GM12878 (cell line): ENCODE results near the gene FBXL22. TPM values are rescaled to one million over a fixed set of nuclear protein-coding genes. Genes with fewer than 3 reads are reported as not detected.
A peak's percentile ranks its signal among the peaks of the same experiment; 100 is the strongest.

ENCODE experiments used
- ATF7 ChIP-seq: fragments of 450-650 bp; IDR thresholded peaks from 2 replicates; pipeline ENCODE4 v1.6.1; 2016; ENCODE audit warnings: low read depth, mild to moderate bottlenecking
- BMI1 ChIP-seq: fragments of 450-650 bp; IDR thresholded peaks from 2 replicates; pipeline ENCODE4 v1.6.1; 2016; ENCODE audit warnings: mild to moderate bottlenecking, moderate library complexity, borderline replicate concordance
- CBX5 ChIP-seq: sonication (generic); IDR thresholded peaks from 2 replicates; pipeline ENCODE4 v1.6.1; 2016; ENCODE audit warnings: low read depth, moderate library complexity, mild to moderate bottlenecking, inconsistent platforms
- ESRRA ChIP-seq: IDR thresholded peaks from 2 replicates; pipeline ENCODE4 v1.6.1; 2012; ENCODE audit warnings: mild to moderate bottlenecking, low read length, improper control_type of control experiment
- GABPA ChIP-seq: IDR thresholded peaks from 2 replicates; pipeline ENCODE4 v1.6.1; 2014; ENCODE audit warnings: antibody characterized with exemption, low read depth, mild to moderate bottlenecking, inconsistent platforms
- HCFC1 ChIP-seq: fragments of 150-350 bp; IDR thresholded peaks from 2 replicates; pipeline ENCODE4 v1.6.1; 2014; ENCODE audit warnings: low read length
- JUNB ChIP-seq: IDR thresholded peaks from 2 replicates; pipeline ENCODE4 v1.6.1; 2016; ENCODE audit warnings: antibody characterized with exemption, mild to moderate bottlenecking
- LARP7 ChIP-seq: fragments of 450-650 bp; IDR thresholded peaks from 2 replicates; pipeline ENCODE4 v1.6.1; 2017; ENCODE audit warnings: mild to moderate bottlenecking
- MLLT1 ChIP-seq: fragments of 450-650 bp; IDR thresholded peaks from 2 replicates; pipeline ENCODE4 v1.6.1; 2016; ENCODE audit warnings: mild to moderate bottlenecking
- NFIC ChIP-seq: IDR thresholded peaks from 2 replicates; pipeline ENCODE4 v1.6.1; 2012; ENCODE audit warnings: low read depth, mild to moderate bottlenecking, inconsistent platforms, low read length, moderate library complexity
- RELB ChIP-seq: fragments of 450-650 bp; IDR thresholded peaks from 2 replicates; pipeline ENCODE4 v1.6.1; 2017; ENCODE audit warnings: low read depth, mild to moderate bottlenecking, moderate library complexity
- RUNX3 ChIP-seq: IDR thresholded peaks from 2 replicates; pipeline ENCODE4 v1.6.1; 2012; ENCODE audit warnings: low read length, inconsistent platforms
- SIN3A ChIP-seq: IDR thresholded peaks from 2 replicates; pipeline ENCODE4 v1.6.1; 2012; ENCODE audit warnings: low read depth, low read length, improper control_type of control experiment
- SMAD5 ChIP-seq: IDR thresholded peaks from 2 replicates; pipeline ENCODE4 v1.6.1; 2016; ENCODE audit warnings: antibody characterized with exemption, low read depth
- SREBF2 ChIP-seq: IDR thresholded peaks from 2 replicates; pipeline ENCODE4 v1.6.1; 2012; ENCODE audit warnings: mild to moderate bottlenecking, low read length
- TCF3 ChIP-seq: IDR thresholded peaks from 2 replicates; pipeline ENCODE4 v1.6.1; 2012; ENCODE audit warnings: low read depth, mild to moderate bottlenecking, low read length, borderline replicate concordance; ENCODE audit not compliant: insufficient read depth
- WRNIP1 ChIP-seq: IDR thresholded peaks from 2 replicates; pipeline ENCODE4 v1.6.1; 2011; ENCODE audit warnings: low read depth, low read length, improper control_type of control experiment, borderline replicate concordance
- YBX1 ChIP-seq: fragments of 450-650 bp; IDR thresholded peaks from 2 replicates; pipeline ENCODE4 v1.6.1; 2016; ENCODE audit warnings: antibody characterized with exemption
- ZNF207 ChIP-seq: fragments of 450-650 bp; IDR thresholded peaks from 2 replicates; pipeline ENCODE4 v1.6.1; 2014; ENCODE audit warnings: antibody characterized with exemption, mild to moderate bottlenecking, borderline replicate concordance
- ZNF384 ChIP-seq: IDR thresholded peaks from 2 replicates; pipeline ENCODE4 v1.6.1; 2012; ENCODE audit warnings: low read depth, mild to moderate bottlenecking, low read length, improper control_type of control experiment, borderline replicate concordance
- ZNF592 ChIP-seq: fragments of 450-650 bp; IDR thresholded peaks from 2 replicates; pipeline ENCODE4 v1.6.1; 2017; ENCODE audit warnings: mild to moderate bottlenecking, moderate library complexity
- ZSCAN29 ChIP-seq: fragments of 450-650 bp; IDR thresholded peaks from 2 replicates; pipeline ENCODE4 v1.6.1; 2017; ENCODE audit warnings: mild to moderate bottlenecking, moderate library complexity
- polyA plus RNA-seq, 11 experiments: library from polyadenylated mRNA; depleted of rRNA in 4 of 11; unstranded in 6 of 11; stranded (reverse) in 5 of 11; fragments of >200 nt; fragmentation: Nextera tagmentation in 4 of 11; fragmentation: Illumina TruSeq in 1 of 11; extraction: Ambion mirVana in 4 of 11; extraction: Trizol in 1 of 11; gene quantifications; 1 replicate in 1 of 11; 2 replicates in 10 of 11; pipeline versions ENCODE4 v1.2.1 to v1.2.3, GENCODE V29; 2011 to 2016; ENCODE audit warnings: inconsistent platforms in 2 of 11, missing spikeins in 2 of 11, low read depth in 1 of 11
- total RNA-seq, 4 experiments: library from RNA; depleted of rRNA in 3 of 4; stranded (reverse); fragments of >200 nt in 3 of 4; fragmentation: Illumina TruSeq in 1 of 4; extraction: Trizol in 1 of 4; gene quantifications; 2 replicates each; pipeline versions ENCODE4 v1.2.1 to v1.2.3, GENCODE V29; 2013 to 2021

FBXL22 gene
- total and polyA plus RNA-seq, 10 of the 15 experiments (the other 5 are each of a cell fraction or from before 2014, with no cell fraction given), result 0.05 to 2.6 (median 0.52) TPM

- no peak for TF ChIP-seq ZNF592
- TF ChIP-seq RELB, result no peak
- TF ChIP-seq NFIC, result no peak
- no peak for TF ChIP-seq ESRRA
- TF ChIP-seq HCFC1, result no peak
- TF ChIP-seq ZNF207, result no peak
- TF ChIP-seq ZSCAN29, result no peak
- TF ChIP-seq SMAD5, result peak; percentile 80; the same call in 1 of the 2 replicates
- no peak for TF ChIP-seq BMI1
- no peak for TF ChIP-seq CBX5
- TF ChIP-seq GABPA, result no peak
- no peak for TF ChIP-seq YBX1
- TF ChIP-seq TCF3, result peak; percentile 76; the same call in 1 of the 2 replicates
- no peak for TF ChIP-seq MLLT1
- TF ChIP-seq ZNF384, result no peak
- no peak for TF ChIP-seq SREBF2
- peak; percentile 75 for TF ChIP-seq RUNX3
- 0 out of 2 replicates have a peak, but pooled peaks have one; percentile 20 for TF ChIP-seq LARP7
- TF ChIP-seq WRNIP1, result no peak
- TF ChIP-seq JUNB, result no peak
- no peak for TF ChIP-seq SIN3A
- no peak for TF ChIP-seq ATF7
Measured at GRCh38 chr15:63600616-63601025, 3.4 kb downstream of the FBXL22 start (continued).
